Embryonic facial prominence (tissue), 1 donor: ENCODE measurements around the gene PDGFC.
"Not testable (repeated sequence)": the region's sequence is repeated elsewhere in the genome, so short reads cannot be mapped to it uniquely, and the experiment has no call there.

Experiments
- DNase-seq: peaks from one replicate; pipeline ENCODE4 v3.0.0-alpha.2; 2016; ENCODE audit errors: extremely low spot score

PDGFC gene

GRCh38 chr4:156950948-156951347 is 20.7 kb downstream of the PDGFC start:
- DNase-seq: no peak

- no peak for DNase-seq
These were observed 21.5 kb downstream of the PDGFC start for GRCh38 chr4:156950090-156950489.

- DNase-seq: no peak
These were observed 22.2 kb downstream of the PDGFC start for GRCh38 chr4:156949373-156949814.

GRCh38 chr4:156948738-156949137 is 22.9 kb downstream of the PDGFC start:
- no peak for DNase-seq

GRCh38 chr4:156948133-156948532 is 23.5 kb downstream of the PDGFC start:
- no peak for DNase-seq

- DNase-seq: no peak
These were observed 24.8 kb downstream of the PDGFC start for GRCh38 chr4:156946516-156947424.

- no peak for DNase-seq
These were observed 26.1 kb downstream of the PDGFC start for GRCh38 chr4:156945532-156945931.

- DNase-seq: no peak
These were observed 28.6 kb downstream of the PDGFC start for GRCh38 chr4:156942991-156943390.

- peak; percentile 56 for DNase-seq
These were observed 29.6 kb downstream of the PDGFC start for GRCh38 chr4:156941940-156942548.

- DNase-seq: no peak
These were observed 31.8 kb downstream of the PDGFC start for GRCh38 chr4:156939801-156940200.

- no peak for DNase-seq
These were observed 32.5 kb downstream of the PDGFC start for GRCh38 chr4:156939139-156939538.

GRCh38 chr4:156934259-156934635 is 37.4 kb downstream of the PDGFC start:
- no peak for DNase-seq

- DNase-seq: no peak
These were observed 37.9 kb downstream of the PDGFC start for GRCh38 chr4:156933633-156934258.

- DNase-seq: not testable (repeated sequence)
These were observed 39.2 kb downstream of the PDGFC start for GRCh38 chr4:156932360-156932759.

GRCh38 chr4:156931267-156931666 is 40.3 kb downstream of the PDGFC start:
- DNase-seq: no peak

GRCh38 chr4:156929386-156930105 is 42.1 kb downstream of the PDGFC start:
- no peak for DNase-seq

- no peak for DNase-seq
These were observed 46.8 kb downstream of the PDGFC start for GRCh38 chr4:156924774-156925315.

- DNase-seq: no peak
These were observed 48.1 kb downstream of the PDGFC start for GRCh38 chr4:156923525-156923924.

GRCh38 chr4:156915221-156915620 is 56.4 kb downstream of the PDGFC start:
- DNase-seq: no peak

- no peak for DNase-seq
These were observed 58.4 kb downstream of the PDGFC start for GRCh38 chr4:156913234-156913633.

- no peak for DNase-seq
These were observed 62.6 kb downstream of the PDGFC start for GRCh38 chr4:156909010-156909409.

- DNase-seq: no peak
These were observed 65.3 kb downstream of the PDGFC start for GRCh38 chr4:156906325-156906724.
